ENCODE results near the gene ELANE. TPM values are rescaled to one million over a fixed set of nuclear protein-coding genes. Genes with fewer than 3 reads are reported as not detected.
"Not testable (repeated sequence)": the region's sequence is repeated elsewhere in the genome, so short reads cannot be mapped to it uniquely, and the experiment has no call there.

The ELANE gene
- total RNA-seq, 4 donors from 2014 or later, result 0.72 to 7.7 (median 1.0) TPM; not detected in 1

DNA sequence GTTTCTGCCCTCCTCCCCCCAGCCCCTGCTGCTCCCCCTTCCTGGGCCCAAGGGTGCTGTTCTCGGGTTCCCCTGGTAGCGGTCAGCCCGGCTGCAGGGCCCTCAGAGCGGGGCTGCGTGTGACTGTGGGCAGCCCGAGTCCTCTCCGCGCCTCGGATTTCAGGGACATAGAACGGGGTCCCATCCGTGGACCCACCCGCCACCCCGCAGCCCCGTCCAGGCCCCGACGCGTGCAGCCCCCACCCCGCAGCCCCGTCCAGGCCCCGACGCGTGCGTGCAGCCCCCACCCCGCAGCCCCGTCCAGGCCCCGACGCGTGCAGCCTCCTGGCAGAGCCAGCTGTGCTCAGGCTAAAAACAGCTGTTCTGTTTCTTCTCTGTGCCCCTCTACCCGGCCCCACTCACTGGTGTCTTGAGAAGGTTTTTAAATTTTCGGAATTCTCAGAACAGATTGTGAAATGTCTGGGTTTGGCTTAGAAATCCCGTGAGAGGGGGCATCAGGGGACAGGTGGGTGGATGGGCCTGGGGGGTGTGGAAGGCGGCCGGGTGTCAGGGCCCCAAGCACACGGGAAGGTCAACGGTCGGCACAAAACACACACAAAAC lies 16.8 kb upstream of the ELANE start:
- TF ChIP-seq, protein P1, sequence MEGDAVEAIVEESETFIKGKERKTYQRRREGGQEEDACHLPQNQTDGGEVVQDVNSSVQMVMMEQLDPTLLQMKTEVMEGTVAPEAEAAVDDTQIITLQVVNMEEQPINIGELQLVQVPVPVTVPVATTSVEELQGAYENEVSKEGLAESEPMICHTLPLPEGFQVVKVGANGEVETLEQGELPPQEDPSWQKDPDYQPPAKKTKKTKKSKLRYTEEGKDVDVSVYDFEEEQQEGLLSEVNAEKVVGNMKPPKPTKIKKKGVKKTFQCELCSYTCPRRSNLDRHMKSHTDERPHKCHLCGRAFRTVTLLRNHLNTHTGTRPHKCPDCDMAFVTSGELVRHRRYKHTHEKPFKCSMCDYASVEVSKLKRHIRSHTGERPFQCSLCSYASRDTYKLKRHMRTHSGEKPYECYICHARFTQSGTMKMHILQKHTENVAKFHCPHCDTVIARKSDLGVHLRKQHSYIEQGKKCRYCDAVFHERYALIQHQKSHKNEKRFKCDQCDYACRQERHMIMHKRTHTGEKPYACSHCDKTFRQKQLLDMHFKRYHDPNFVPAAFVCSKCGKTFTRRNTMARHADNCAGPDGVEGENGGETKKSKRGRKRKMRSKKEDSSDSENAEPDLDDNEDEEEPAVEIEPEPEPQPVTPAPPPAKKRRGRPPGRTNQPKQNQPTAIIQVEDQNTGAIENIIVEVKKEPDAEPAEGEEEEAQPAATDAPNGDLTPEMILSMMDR (IDR thresholded peaks at IDR 0.05), result no peak
- ATAC-seq (ENCODE audit: low FRiP score) (no peak), DNase-seq (ENCODE audit: low spot score) (no peak)

DNA sequence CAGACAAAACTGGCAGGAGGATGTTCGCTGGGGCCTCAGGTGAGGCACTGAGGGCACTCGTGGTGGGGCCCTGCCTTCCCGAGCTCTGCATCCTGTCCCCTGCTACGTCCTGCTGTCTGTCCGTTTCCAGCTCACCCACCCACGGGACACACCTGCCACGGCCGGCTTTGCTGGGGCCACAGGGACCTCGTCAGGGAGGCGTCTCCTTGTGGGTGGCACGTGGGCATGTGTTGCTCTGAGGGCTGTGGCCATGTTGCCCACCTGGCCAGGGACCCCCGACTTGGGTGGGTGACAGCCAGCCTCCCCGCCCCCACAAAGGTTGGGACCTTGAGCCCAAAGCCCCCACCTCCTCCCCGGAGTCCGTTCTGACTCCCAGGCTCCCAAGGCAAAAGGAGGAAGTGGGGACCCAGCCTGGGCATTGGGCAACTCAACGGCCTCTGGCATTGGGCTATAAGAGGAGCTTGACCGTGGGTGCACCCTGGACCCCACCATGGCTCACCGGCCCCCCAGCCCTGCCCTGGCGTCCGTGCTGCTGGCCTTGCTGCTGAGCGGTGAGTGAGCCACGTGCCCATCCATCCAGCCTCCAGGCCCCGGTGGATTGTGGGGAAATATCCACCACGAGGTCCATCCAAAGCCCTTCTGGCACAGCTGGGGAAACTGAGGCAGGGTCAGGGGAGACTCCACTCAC lies 11.4 kb upstream of the ELANE start, which contains the start of gene PRTN3:
TSS of gene PRTN3 (plus strand) at position 481 of the 688 bp plus-strand sequence. CDS start at position 491, 10 bp downstream.
- ATAC-seq (ENCODE audit: low FRiP score), result no peak
- TF ChIP-seq, protein P1 (IDR thresholded peaks at IDR 0.05), result no peak
- no peak for DNase-seq (ENCODE audit: low spot score)

GRCh38 chr19:842802-843179 lies 9.3 kb upstream of the ELANE start:
- not testable (repeated sequence) for ATAC-seq (ENCODE audit: low FRiP score)

DNA sequence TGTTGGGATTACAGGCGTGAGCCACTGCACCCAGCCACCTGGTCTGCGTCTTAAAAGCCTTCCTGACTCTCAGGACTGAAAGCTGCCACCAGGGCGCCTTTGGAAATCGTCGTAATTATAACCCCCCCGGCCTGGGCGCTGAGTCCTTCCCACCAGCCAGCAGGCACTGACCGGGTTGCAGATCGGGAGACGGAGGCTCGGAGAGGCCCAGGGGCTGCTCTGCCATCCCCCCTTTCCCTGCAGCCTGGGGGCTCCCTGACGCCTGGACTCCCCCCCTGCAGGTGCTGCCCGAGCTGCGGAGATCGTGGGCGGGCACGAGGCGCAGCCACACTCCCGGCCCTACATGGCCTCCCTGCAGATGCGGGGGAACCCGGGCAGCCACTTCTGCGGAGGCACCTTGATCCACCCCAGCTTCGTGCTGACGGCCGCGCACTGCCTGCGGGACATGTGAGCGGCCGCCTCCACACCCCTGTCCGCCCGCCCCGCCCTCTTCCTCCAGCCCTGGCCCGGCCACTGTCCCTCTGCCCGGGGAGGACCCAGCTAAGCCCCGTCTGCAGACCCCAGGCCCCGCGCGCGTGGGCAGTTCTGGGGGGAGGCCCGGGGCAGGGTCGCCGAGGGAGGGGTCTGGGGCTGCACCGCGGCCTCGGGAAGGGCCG lies 8.8 kb upstream of the ELANE start:
- peak; percentile 10 for ATAC-seq (ENCODE audit: low FRiP score)
- DNase-seq (ENCODE audit: low spot score), result no peak
- TF ChIP-seq, protein P1 (IDR thresholded peaks at IDR 0.05), result no peak

More at GRCh38 chr19:842802-843179, 9.3 kb upstream of the ELANE start:
- not testable (repeated sequence) for DNase-seq (ENCODE audit: low spot score)

DNA sequence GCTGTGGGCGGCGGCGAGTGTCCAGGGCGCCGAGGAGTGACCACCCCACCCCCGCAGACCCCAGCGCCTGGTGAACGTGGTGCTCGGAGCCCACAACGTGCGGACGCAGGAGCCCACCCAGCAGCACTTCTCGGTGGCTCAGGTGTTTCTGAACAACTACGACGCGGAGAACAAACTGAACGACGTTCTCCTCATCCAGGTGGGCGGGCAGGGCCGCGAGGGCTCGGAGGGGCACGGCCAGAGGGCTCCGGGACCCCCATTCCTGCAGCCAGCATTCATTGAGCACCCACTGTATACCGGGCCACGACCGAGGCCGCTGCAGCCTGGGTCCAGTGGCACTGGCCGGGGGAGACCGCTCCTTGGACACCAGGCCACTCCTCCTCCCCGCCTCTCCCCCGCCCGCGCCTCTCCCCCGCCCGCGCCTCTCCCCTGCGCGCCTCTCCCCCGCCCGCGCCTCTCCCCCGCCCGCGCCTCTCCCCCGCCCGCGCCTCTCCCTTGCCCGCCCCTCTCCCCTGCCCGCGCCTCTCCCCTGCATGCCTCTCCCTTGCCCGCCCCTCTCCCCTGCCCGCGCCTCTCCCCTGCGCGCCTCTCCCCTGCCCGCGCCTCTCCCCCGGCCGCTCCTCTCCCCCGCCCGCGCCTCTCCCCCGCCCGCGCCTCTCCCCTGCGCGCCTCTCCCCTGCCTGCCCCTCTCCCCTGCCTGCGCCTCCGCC lies 8.1 kb upstream of the ELANE start:
- ATAC-seq (ENCODE audit: low FRiP score), result no peak
- TF ChIP-seq, protein P1 (IDR thresholded peaks at IDR 0.05), result no peak
- DNase-seq (ENCODE audit: low spot score), result no peak

DNA sequence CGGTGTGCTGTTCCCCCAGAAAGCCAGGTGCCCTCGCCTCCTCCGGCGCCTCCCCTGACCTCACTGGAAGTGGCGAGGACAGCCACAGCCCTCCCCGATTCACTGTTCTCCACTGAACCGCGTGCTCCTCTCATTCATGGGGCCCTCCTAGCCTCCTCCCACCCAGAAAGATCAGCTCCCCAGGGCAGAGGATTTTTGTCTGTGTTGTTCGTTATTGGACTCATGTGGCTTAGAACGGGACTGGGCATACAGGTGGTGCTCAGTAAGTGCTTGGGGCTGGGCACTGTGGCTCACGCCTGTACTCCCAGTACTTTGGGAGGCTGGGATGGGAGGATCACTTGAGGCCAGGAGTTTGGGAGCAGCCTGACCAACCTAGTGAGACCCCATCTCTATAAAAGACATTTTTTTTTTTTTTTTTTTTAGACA lies 7.5 kb upstream of the ELANE start:
- DNase-seq (ENCODE audit: low spot score), result no peak
- TF ChIP-seq, protein P1 (IDR thresholded peaks at IDR 0.05), result no peak
- ATAC-seq (ENCODE audit: low FRiP score), result peak; percentile 23
